GM12878 (cell line): Measurements from ENCODE around the gene USP25. TPM values are rescaled to one million over a fixed set of nuclear protein-coding genes. Genes with fewer than 3 reads are reported as not detected.

Source experiments
- ATAC-seq: fragments of 200-7000 bp; cut with Tn5 transposase; 3 replicates; pipeline ENCODE4 v1.9.1; 2020; ENCODE audit warnings: mild to moderate bottlenecking, moderate library complexity
- BruUV-seq: library from RNA; stranded (reverse); fragments of 400-500 nt; replicated peaks from 2 replicates; lab custom pipeline; 2021; lab: Mats Ljungman, UMichigan
- CTCF ChIA-PET: fragments of 300-600 bp; sonication (Branson Sonifier 250); formaldehyde crosslinking; extraction: SDS; loops from one replicate; lab custom pipeline; 2021; ENCODE audit warnings: inconsistent platforms; lab: Yijun Ruan, JAX
- POLR2A ChIA-PET: fragments of 350-600 bp; formaldehyde crosslinking; extraction: SDS; loops from one replicate; lab custom pipeline; 2021; ENCODE audit warnings: inconsistent platforms; lab: Charles Lee
- RAD21 ChIA-PET: fragments of 300-600 bp; sonication (Branson Sonifier 250); formaldehyde crosslinking; loops from one replicate; lab custom pipeline; 2023; ENCODE audit warnings: antibody characterized with exemption; ENCODE audit not compliant: unreplicated experiment; lab: Charles Lee
- SMC1A ChIA-PET: fragments of 300-600 bp; sonication (Branson Sonifier 250); formaldehyde crosslinking; loops from one replicate; lab custom pipeline; 2023; ENCODE audit not compliant: unreplicated experiment, uncharacterized antibody; lab: Charles Lee
- DNase-seq: peaks from one replicate; pipeline ENCODE4 v3.0.0-alpha.2; 2011; ENCODE audit warnings: low read depth, low spot score
- FAIRE-seq: peaks from 3 replicates; lab custom pipeline; 2011; peaks lifted over from hg19 to GRCh38; lab: Jason Lieb, UNC
- H2AFZ ChIP-seq: 2 replicates; pipeline ENCODE4 v1.6.0; 2011; ENCODE audit warnings: low read depth, low read length, control low read depth; ENCODE audit not compliant: control insufficient read depth
- H3K27ac ChIP-seq: 2 replicates; pipeline ENCODE4 v1.5.1; 2011; ENCODE audit warnings: control low read depth; ENCODE audit not compliant: control insufficient read depth, insufficient read depth
- H3K27me3 ChIP-seq, 2 experiments: replicated peaks in 1 of 2; 2 replicates each; pipeline versions ENCODE4 v1.6.0 to v1.6.1; 2011; ENCODE audit warnings: low read length in 1 of 2; ENCODE audit not compliant: control insufficient read depth in 2 of 2, insufficient read depth in 2 of 2
- H3K36me3 ChIP-seq, 2 experiments: 2 replicates each; pipeline ENCODE4 v1.5.1; 2011; ENCODE audit warnings: low read length in 1 of 2; ENCODE audit not compliant: control insufficient read depth in 2 of 2, insufficient read depth in 2 of 2
- H3K4me1 ChIP-seq: 2 replicates; pipeline ENCODE4 v1.6.1; 2011; ENCODE audit warnings: mild to moderate bottlenecking, low read length, moderate library complexity, mixed read lengths; ENCODE audit not compliant: control insufficient read depth, insufficient read depth
- H3K4me2 ChIP-seq: 2 replicates; pipeline ENCODE4 v1.6.0; 2011; ENCODE audit warnings: control low read depth; ENCODE audit not compliant: control insufficient read depth, insufficient read depth
- H3K4me3 ChIP-seq: fragments of 200-600 bp; sonication (generic); 2 replicates; pipeline ENCODE4 v1.5.1; 2016
- H3K79me2 ChIP-seq: 2 replicates; pipeline ENCODE4 v1.6.0; 2011; ENCODE audit warnings: low read length; ENCODE audit not compliant: control insufficient read depth, insufficient read depth
- H3K9ac ChIP-seq: 2 replicates; pipeline ENCODE4 v1.8.0; 2011; ENCODE audit warnings: low read length, control low read depth, mixed read lengths; ENCODE audit not compliant: control insufficient read depth, insufficient read depth
- H3K9me3 ChIP-seq: replicated peaks from 3 replicates; pipeline ENCODE4 v1.5.1; 2011; ENCODE audit warnings: mild to moderate bottlenecking, low read length; ENCODE audit not compliant: control insufficient read depth, insufficient read depth
- H4K20me1 ChIP-seq: 2 replicates; pipeline ENCODE4 v1.6.0; 2011; ENCODE audit not compliant: control insufficient read depth, insufficient read depth
- ATF7 ChIP-seq: fragments of 450-650 bp; IDR thresholded peaks from 2 replicates; pipeline ENCODE4 v1.6.1; 2016; ENCODE audit warnings: low read depth, mild to moderate bottlenecking
- ESRRA ChIP-seq: IDR thresholded peaks from 2 replicates; pipeline ENCODE4 v1.6.1; 2012; ENCODE audit warnings: mild to moderate bottlenecking, low read length, improper control_type of control experiment
- WGBS: methylation state at CpG from one replicate; pipeline ENCODE4 v1.1.6; 2016; ENCODE audit warnings: low lambda C conversion rate; ENCODE audit not compliant: insufficient replicate concordance, insufficient coverage; ENCODE audit errors: missing lambda C conversion rate; 5-methylcytosine and 5-hydroxymethylcytosine counted together
- in situ Hi-C: fragments of 300-500 bp; cut with MboI; formaldehyde crosslinking; loops from 9 replicates; pipeline ENCODE4 v1.14.3; 2018; ENCODE audit warnings: mixed read lengths
- intact Hi-C: fragments of 100-400 bp; cut with micrococcal nuclease; formaldehyde crosslinking; loops from one replicate; pipeline ENCODE4 v1.14.2; 2022; ENCODE audit not compliant: unreplicated experiment
- polyA plus RNA-seq, 11 experiments: library from polyadenylated mRNA; depleted of rRNA in 4 of 11; unstranded in 6 of 11; stranded (reverse) in 5 of 11; fragments of >200 nt; fragmentation: Nextera tagmentation in 4 of 11; fragmentation: Illumina TruSeq in 1 of 11; extraction: Ambion mirVana in 4 of 11; extraction: Trizol in 1 of 11; gene quantifications; 1 replicate in 1 of 11; 2 replicates in 10 of 11; pipeline versions ENCODE4 v1.2.1 to v1.2.3, GENCODE V29; 2011 to 2016; ENCODE audit warnings: inconsistent platforms in 2 of 11, missing spikeins in 2 of 11, low read depth in 1 of 11
- total RNA-seq, 4 experiments: library from RNA; depleted of rRNA in 3 of 4; stranded (reverse); fragments of >200 nt in 3 of 4; fragmentation: Illumina TruSeq in 1 of 4; extraction: Trizol in 1 of 4; gene quantifications; 2 replicates each; pipeline versions ENCODE4 v1.2.1 to v1.2.3, GENCODE V29; 2013 to 2021

Gene USP25
- total and polyA plus RNA-seq, 10 of the 15 experiments (the other 5 are each of a cell fraction or from before 2014, with no cell fraction given) = 1.5 to 31.3 (median 23.4) TPM

- H3K4me3 ChIP-seq = no peak overlapping the region
- intact Hi-C loops (no loop called here), in situ Hi-C loops (no loop called here)
- no peak for ATAC-seq
- H3K79me2 ChIP-seq = no peaks in the 10 kb centered on the region
- POLR2A ChIA-PET = no interaction called here
- H3K4me2 ChIP-seq = no peak overlapping the region
- no peak for TF ChIP-seq ESRRA
- 0% methylated on average over 1 of the region's 1 CpG for WGBS
- no TSS peak for BruUV-seq
- SMC1A ChIA-PET = no interaction called here
- H3K9me3 ChIP-seq = no peaks in the 10 kb centered on the region
- RAD21 ChIA-PET = no interaction called here
- no peak for FAIRE-seq
- H3K27me3 ChIP-seq = 0 out of 4 replicates have a peak, but pooled peaks cover 0 to 2% of the 10 kb centered on the region in 2 experiments
- no peak for DNase-seq
- no peaks in the 10 kb centered on the region for H3K4me1 ChIP-seq
- H3K27ac ChIP-seq = no peak overlapping the region
- H4K20me1 ChIP-seq = no peaks in the 10 kb centered on the region
- no peaks in the 10 kb centered on the region for H3K36me3 ChIP-seq
- CTCF ChIA-PET = no interaction called here
- no peak overlapping the region for H2AFZ ChIP-seq
- H3K9ac ChIP-seq = no peak overlapping the region
Measured at GRCh38 chr21:15686506-15686905, 43.3 kb upstream of the USP25 start.

GRCh38 chr21:15687208-15687607 is 42.6 kb upstream of the USP25 start:
- 0 out of 4 replicates have a peak, but pooled peaks cover 0 to 2% of the 10 kb centered on the region in 2 experiments for H3K27me3 ChIP-seq
- no peaks in the 10 kb centered on the region for H3K9me3 ChIP-seq
- CTCF ChIA-PET = no interaction called here
- TF ChIP-seq ATF7 = no peak
- TF ChIP-seq, all 136 proteins: peak for 0
- no peak overlapping the region for H3K27ac ChIP-seq
- 12% methylated on average over 3 of the region's 3 CpGs for WGBS
- no peak overlapping the region for H2AFZ ChIP-seq
- ChIA-PET SMC1A (interaction anchor here (1.4 kb wide), 1 partner anchor 20 kb away, joined by 4 read pairs; no protein-coding TSS in a partner anchor), RAD21 (no interaction called here), POLR2A (no interaction called here)
- BruUV-seq = no TSS peak
- DNase-seq = no peak
- no peak overlapping the region for H3K4me3 ChIP-seq
- no peaks in the 10 kb centered on the region for H3K79me2 ChIP-seq
- no peak for ATAC-seq
- in situ Hi-C loops = no loop called here
- no peaks in the 10 kb centered on the region for H4K20me1 ChIP-seq
- H3K4me1 ChIP-seq = no peaks in the 10 kb centered on the region
- intact Hi-C loops = no loop called here
- H3K36me3 ChIP-seq = no peaks in the 10 kb centered on the region
- H3K4me2 ChIP-seq = no peak overlapping the region
- no peak overlapping the region for H3K9ac ChIP-seq
- no peak for FAIRE-seq
